GM23338 (cell line): Measurements from ENCODE around the gene LRRC27. TPM values are rescaled to one million over a fixed set of nuclear protein-coding genes. Genes with fewer than 3 reads are reported as not detected.

Source experiments
- ATAC-seq: fragments of 200-7000 bp; cut with Tn5 transposase; 3 replicates; pipeline ENCODE4 v1.9.1; 2020
- DNase-seq: peaks from one replicate; pipeline ENCODE4 v3.0.0-alpha.2; 2015; ENCODE audit warnings: low spot score
- H2AFZ ChIP-seq: fragments of 200-600 bp; sonication (generic); 2 replicates; pipeline ENCODE4 v1.8.0; 2016; ENCODE audit warnings: antibody characterized with exemption, mild to moderate bottlenecking, moderate library complexity
- H3F3A ChIP-seq: fragments of 200-600 bp; sonication (generic); replicated peaks from 2 replicates; pipeline ENCODE4 v1.8.0; 2017; ENCODE audit warnings: antibody characterized with exemption, mixed run types, low read depth
- H3K27ac ChIP-seq: fragments of 200-600 bp; sonication (generic); 2 replicates; pipeline ENCODE4 v1.6.1; 2016; ENCODE audit warnings: low read depth
- H3K27me3 ChIP-seq: fragments of 200-600 bp; sonication (generic); 2 replicates; pipeline ENCODE4 v1.8.0; 2016; ENCODE audit warnings: mild to moderate bottlenecking, mixed run types, moderate library complexity; ENCODE audit not compliant: insufficient read depth
- H3K36me3 ChIP-seq: fragments of 200-600 bp; sonication (generic); 2 replicates; pipeline ENCODE4 v1.8.0; 2016; ENCODE audit warnings: mild to moderate bottlenecking; ENCODE audit not compliant: insufficient read depth
- H3K4me1 ChIP-seq: fragments of 200-600 bp; sonication (generic); 2 replicates; pipeline ENCODE4 v1.8.0; 2016; ENCODE audit warnings: mild to moderate bottlenecking, moderate library complexity; ENCODE audit not compliant: insufficient read depth
- H3K4me2 ChIP-seq: fragments of 200-600 bp; sonication (generic); 2 replicates; pipeline ENCODE4 v1.7.1; 2017; ENCODE audit warnings: mixed run types
- H3K4me3 ChIP-seq: fragments of 200-600 bp; sonication (generic); 2 replicates; pipeline ENCODE4 v1.6.1; 2016; ENCODE audit warnings: mixed run types
- H3K79me2 ChIP-seq: fragments of 200-600 bp; sonication (generic); replicated peaks from 2 replicates; pipeline ENCODE4 v1.8.0; 2017; ENCODE audit warnings: mild to moderate bottlenecking; ENCODE audit not compliant: insufficient read depth
- H3K9me2 ChIP-seq: fragments of 200-600 bp; sonication (generic); 2 replicates; pipeline ENCODE4 v1.8.0; 2017; ENCODE audit not compliant: insufficient read depth
- H4K20me1 ChIP-seq: fragments of 200-600 bp; sonication (generic); replicated peaks from 2 replicates; pipeline ENCODE4 v1.8.0; 2017; ENCODE audit warnings: mild to moderate bottlenecking; ENCODE audit not compliant: insufficient read depth
- H3K27ac Mint-ChIP-seq: 2 replicates; pipeline ENCODE4 v1.8.0; 2020; ENCODE audit warnings: inconsistent platforms, mild to moderate bottlenecking, moderate library complexity, mixed read lengths
- H3K27me3 Mint-ChIP-seq: 3 replicates; pipeline ENCODE4 v1.8.0; 2022; ENCODE audit warnings: low read depth, mild to moderate bottlenecking, moderate library complexity, mixed read lengths, inconsistent platforms; ENCODE audit not compliant: insufficient read depth, poor library complexity
- H3K36me3 Mint-ChIP-seq: 3 replicates; pipeline ENCODE4 v1.8.0; 2021; ENCODE audit warnings: low read depth, mild to moderate bottlenecking, inconsistent platforms, moderate library complexity, mixed read lengths
- H3K4me1 Mint-ChIP-seq: 3 replicates; pipeline ENCODE4 v1.8.0; 2020; ENCODE audit warnings: mild to moderate bottlenecking, inconsistent platforms, mixed read lengths
- H3K4me3 Mint-ChIP-seq: 3 replicates; pipeline ENCODE4 v1.8.0; 2021; ENCODE audit warnings: moderate library complexity, mild to moderate bottlenecking, inconsistent platforms, mixed read lengths
- H3K9me3 Mint-ChIP-seq: 3 replicates; pipeline ENCODE4 v1.8.0; 2020; ENCODE audit warnings: moderate library complexity, mild to moderate bottlenecking, inconsistent platforms, mixed read lengths
- CREB1 ChIP-seq: fragments of 250-450 bp; sonication (Bioruptor Pico); IDR thresholded peaks from 2 replicates; pipeline ENCODE4 v1.5.0; 2020; ENCODE audit warnings: low read depth, mild to moderate bottlenecking, moderate library complexity
- CTCF ChIP-seq, 2 experiments: fragments of 200-600 bp in 1 of 2; sonication (generic) in 1 of 2; conservative IDR thresholded peaks; 2 replicates each; pipeline versions ENCODE4 v1.5.1 to v1.6.1; 2016 to 2017; ENCODE audit warnings: antibody characterized with exemption in 2 of 2, low read depth in 2 of 2, mild to moderate bottlenecking in 2 of 2, moderate library complexity in 1 of 2
- ETS1 ChIP-seq: IDR thresholded peaks from 2 replicates; pipeline ENCODE4 v1.6.1; 2016; ENCODE audit warnings: antibody characterized with exemption
- EZH2 ChIP-seq: fragments of 200-600 bp; sonication (generic); IDR thresholded peaks from one replicate; pipeline ENCODE4 v1.8.0; 2017; ENCODE audit warnings: antibody characterized with exemption, mild to moderate bottlenecking, low read depth; ENCODE audit not compliant: unreplicated experiment
- EZH2phosphoT487 ChIP-seq: fragments of 200-600 bp; sonication (generic); IDR thresholded peaks from one replicate; pipeline ENCODE4 v1.8.1; 2018; ENCODE audit warnings: antibody characterized with exemption; ENCODE audit not compliant: unreplicated experiment
- JUNB ChIP-seq: IDR thresholded peaks from one replicate; pipeline ENCODE4 v1.6.1; 2016; ENCODE audit warnings: antibody characterized with exemption; ENCODE audit not compliant: unreplicated experiment
- NANOG ChIP-seq: IDR thresholded peaks from 2 replicates; pipeline ENCODE4 v1.6.1; 2016; ENCODE audit warnings: antibody characterized with exemption, borderline replicate concordance
- POLR2AphosphoS5 ChIP-seq: IDR thresholded peaks from 2 replicates; pipeline ENCODE4 v1.6.1; 2016; ENCODE audit warnings: antibody characterized with exemption, low read depth
- REST ChIP-seq: IDR thresholded peaks from one replicate; pipeline ENCODE4 v1.6.1; 2018; ENCODE audit warnings: antibody characterized with exemption; ENCODE audit not compliant: unreplicated experiment
- STAT1 ChIP-seq: IDR thresholded peaks from one replicate; pipeline ENCODE4 v1.6.1; 2016; ENCODE audit warnings: antibody characterized with exemption; ENCODE audit not compliant: unreplicated experiment
- ZNF114 ChIP-seq: fragments of 250-450 bp; sonication (Bioruptor Pico); IDR thresholded peaks from 2 replicates; pipeline ENCODE4 v1.5.0; 2020; ENCODE audit warnings: mild to moderate bottlenecking, moderate library complexity
- polyA plus RNA-seq: library from polyadenylated mRNA; unstranded; fragments of >200 nt; fragmentation: Nextera tagmentation; extraction: Ambion mirVana; gene quantifications from 2 replicates; pipeline ENCODE4 v1.2.1, GENCODE V29; 2016
- total RNA-seq: library from RNA; depleted of rRNA; stranded (reverse); fragments of >200 nt; shearing (Covaris generic); gene quantifications from 2 replicates; pipeline ENCODE4 v1.2.3, GENCODE V29; 2014

The LRRC27 gene
- total and polyA plus RNA-seq, 2 experiments from 2014 or later: 2.9 to 3.5 TPM

GRCh38 chr10:132381741-132382140 lies 49.7 kb downstream of the LRRC27 start (continued):
- TF ChIP-seq STAT1 (no peak), CTCF (conservative IDR thresholded peaks at IDR 0.05; ENCODE audit: low read depth in 2 of 2) (no peak), POLR2AphosphoS5 (no peak), CREB1 (CRISPR knock-in tag) (no peak), EZH2 (no peak), ZNF114 (no peak)

GRCh38 chr10:132382231-132382922 lies 50.4 kb downstream of the LRRC27 start:
- H3K9me2 ChIP-seq: no peaks in the 10 kb centered on the region
- peaks cover 4% of the 10 kb centered on the region for H3K27me3 Mint-ChIP-seq
- H3K4me2 ChIP-seq: no peak overlapping the region
- H3K27ac Mint-ChIP-seq: no peak overlapping the region
- H3F3A ChIP-seq: no peaks in the 10 kb centered on the region
- DNase-seq (no peak), ATAC-seq (no peak)
- H2AFZ ChIP-seq: no peak overlapping the region
- H3K4me3 ChIP-seq: no peak overlapping the region
- no peak overlapping the region for H3K4me3 Mint-ChIP-seq
- no peaks in the 10 kb centered on the region for H4K20me1 ChIP-seq
- no peaks in the 10 kb centered on the region for H3K4me1 ChIP-seq
- H3K27me3 ChIP-seq: no peaks in the 10 kb centered on the region
- H3K36me3 ChIP-seq: no peaks in the 10 kb centered on the region
- no peaks in the 10 kb centered on the region for H3K9me3 Mint-ChIP-seq
- no peak overlapping the region for H3K27ac ChIP-seq
- H3K4me1 Mint-ChIP-seq: peaks cover 15% of the 10 kb centered on the region; the same call in 2 of the 3 replicates
- no peaks in the 10 kb centered on the region for H3K79me2 ChIP-seq
- peaks cover 3% of the 10 kb centered on the region; the same call in 2 of the 3 replicates for H3K36me3 Mint-ChIP-seq
- TF ChIP-seq JUNB: no peak
- no peak for TF ChIP-seq STAT1
- TF ChIP-seq CTCF (conservative IDR thresholded peaks at IDR 0.05; ENCODE audit: low read depth in 2 of 2): no peak
- no peak for TF ChIP-seq CREB1 (CRISPR knock-in tag)
- no peak for TF ChIP-seq ETS1
- no peak for TF ChIP-seq EZH2phosphoT487
- TF ChIP-seq POLR2AphosphoS5: no peak
- TF ChIP-seq REST: no peak
- no peak for TF ChIP-seq NANOG
- TF ChIP-seq EZH2: no peak
- no peak for TF ChIP-seq ZNF114
